HG02884 (cell line): Measurements from ENCODE around the gene BBLN.
"Not testable (repeated sequence)": the region's sequence is repeated elsewhere in the genome, so short reads cannot be mapped to it uniquely, and the experiment has no call there.

ENCODE experiments used
- ATAC-seq: cut with Tn5 transposase; IDR thresholded peaks from one replicate; pipeline ENCODE4 v1.9.1; 2021; ENCODE audit warnings: mild to moderate bottlenecking, moderate library complexity; ENCODE audit not compliant: unreplicated experiment

BBLN gene

DNA sequence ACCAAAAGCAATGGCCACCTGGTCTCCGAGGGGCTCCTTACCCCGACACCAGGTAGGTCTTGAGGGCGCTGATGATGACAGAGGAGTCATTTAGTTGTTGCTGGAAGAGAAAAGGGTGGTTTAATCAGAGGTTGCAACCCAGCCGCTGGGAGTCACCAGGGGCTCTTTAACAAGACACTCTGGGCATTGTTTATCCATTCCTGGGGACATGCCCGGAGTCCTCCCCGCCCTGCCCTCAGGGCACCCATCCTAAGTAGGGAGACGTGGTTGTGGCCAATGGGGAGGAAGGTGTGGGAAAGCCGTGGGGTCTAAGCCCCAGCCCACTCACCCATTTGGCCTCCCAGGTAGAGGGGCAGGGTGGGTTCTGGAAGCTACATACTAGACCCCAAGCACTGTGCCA, 35.6 kb upstream of the BBLN start:
- no peak for ATAC-seq

DNA sequence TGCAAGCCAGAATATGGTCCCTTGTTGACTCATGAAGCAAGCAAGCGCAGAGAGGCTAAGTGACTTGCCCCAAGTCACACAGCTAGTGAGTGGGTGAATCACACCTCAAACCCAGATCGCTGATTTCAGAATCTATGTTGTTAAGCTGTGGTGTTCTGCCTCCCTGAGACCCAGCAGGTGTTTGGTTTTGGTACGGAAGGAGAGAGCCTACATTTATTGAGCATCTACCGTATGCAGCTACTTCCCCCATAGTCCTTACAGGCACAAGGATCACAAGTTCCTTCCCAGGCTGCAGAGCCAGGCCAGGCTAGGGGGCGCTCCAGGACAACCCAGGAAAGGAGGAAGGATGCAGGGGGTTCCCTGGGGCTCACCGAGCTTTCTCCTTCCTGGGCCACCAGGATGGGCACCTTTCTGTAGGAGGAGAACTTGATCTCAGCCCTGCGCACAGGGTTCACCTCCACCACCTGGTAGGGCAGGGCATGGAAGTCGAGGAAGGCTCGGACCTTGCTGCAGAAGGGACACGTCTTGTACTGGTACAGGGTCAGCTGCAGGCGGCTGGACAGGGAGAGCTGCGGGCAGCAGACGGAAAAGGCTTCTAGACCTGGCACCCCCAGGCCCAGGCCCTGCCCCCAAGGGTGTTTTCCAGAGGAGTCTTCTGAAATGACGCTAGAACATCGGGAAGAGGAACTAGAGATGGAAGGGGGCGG, 35.0 kb upstream of the BBLN start:
- no peak for ATAC-seq

DNA sequence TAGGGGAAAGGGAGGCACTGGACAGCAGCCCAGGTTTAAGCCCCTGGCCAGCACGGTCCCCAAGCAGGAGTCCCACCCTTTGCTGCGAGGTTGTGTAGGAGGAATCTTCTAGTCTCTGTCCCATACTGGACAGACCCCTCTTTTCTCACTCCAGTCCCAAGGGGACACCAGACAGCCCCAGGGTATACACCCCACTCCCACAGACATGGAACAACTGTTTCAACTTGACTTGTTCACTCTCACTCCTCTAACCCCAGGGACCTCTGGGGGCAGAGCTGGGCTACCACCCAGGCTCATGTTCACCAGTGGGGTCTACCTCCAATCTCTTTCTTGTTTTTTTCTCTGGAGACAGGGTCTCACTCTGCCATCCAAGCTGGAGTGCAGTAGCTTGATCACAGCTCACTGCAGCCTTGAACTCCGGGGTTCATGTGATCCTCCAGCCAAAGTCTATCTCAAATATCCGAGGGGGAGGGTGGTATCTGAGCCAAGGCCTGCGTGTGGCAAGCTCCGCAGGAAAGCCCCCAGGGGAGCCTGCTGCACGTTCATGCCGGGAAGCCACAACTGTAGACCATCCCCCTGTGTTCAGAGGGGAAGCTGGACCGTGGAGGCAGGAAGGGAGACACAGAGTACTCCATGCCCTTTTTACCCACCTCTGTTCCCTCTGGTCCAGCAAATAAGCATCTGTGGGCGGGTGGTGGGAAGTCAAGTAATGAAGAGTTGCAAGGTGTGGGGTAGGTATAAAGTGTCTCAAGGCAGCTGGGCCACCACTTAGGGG, 34.3 kb upstream of the BBLN start:
- no peak for ATAC-seq

DNA sequence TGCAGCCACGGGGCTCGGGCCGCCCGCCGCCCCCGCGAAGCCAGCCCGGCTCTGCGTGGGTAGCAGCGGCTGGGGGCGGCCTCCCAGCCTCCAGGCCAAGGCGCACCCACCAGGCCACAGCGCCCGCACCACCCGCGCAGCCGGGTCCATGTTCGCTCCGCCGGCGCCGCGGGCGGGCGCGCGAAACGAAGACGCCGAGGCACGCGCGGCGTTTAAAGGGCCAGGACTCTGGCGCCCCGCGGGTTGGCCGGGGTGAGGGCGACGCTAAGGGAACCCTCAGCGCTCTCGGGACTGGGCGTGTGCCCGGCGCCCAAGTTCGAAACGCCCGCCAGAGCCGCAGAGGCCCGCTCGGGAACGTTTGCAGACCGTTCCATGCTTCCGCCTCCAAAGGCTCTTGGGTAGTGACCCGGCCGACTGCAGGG, 32.5 kb upstream of the BBLN start, which contains the start of gene PTGES2:
Gene PTGES2 (minus strand): TSS at position 162 of the 422 bp plus-strand sequence. CDS start 12 bp downstream, at position 150.
- ATAC-seq: peak; percentile 50

DNA sequence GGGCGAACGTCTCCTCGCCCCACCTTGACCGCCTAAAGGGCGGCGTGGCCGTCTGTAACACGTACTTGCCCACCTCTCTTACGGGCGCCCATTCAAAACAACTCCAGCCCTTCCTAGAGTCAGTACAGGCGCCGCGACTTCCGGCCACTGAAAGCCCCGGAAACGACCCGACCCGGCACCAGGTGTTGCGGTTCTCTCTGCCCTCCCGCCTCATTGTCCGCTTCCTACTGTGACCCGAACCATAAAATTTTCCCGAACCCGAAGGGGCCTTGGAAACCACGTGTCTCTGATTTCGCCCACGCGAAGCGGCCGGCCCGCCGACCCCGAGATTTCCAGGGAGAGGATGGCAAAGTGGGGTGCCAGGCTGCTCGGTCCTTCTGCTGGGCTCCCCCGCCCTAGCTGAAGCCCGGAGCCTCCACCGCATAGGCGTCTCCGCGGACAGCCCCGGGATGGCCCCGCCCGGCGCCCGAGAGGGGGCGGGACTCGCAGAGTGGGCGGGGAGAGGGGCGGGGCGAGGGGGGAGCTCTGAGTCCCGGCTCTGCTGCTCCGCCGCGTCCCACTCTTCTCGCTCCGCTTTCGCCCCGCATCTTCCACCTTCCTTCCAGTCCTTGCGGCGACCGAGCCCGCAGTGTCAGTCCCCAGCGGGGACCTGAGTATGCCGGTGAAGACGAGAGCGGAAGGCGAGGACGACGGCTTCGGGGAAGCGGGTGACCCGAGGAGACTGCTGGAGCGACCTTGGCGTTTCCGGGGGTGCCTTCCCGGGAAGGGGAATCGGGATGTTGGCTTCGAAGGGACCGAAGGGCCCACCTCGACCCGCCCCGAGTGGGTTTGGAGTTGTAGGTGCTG, 31.9 kb upstream of the BBLN start:
- ATAC-seq: peak; percentile 60

DNA sequence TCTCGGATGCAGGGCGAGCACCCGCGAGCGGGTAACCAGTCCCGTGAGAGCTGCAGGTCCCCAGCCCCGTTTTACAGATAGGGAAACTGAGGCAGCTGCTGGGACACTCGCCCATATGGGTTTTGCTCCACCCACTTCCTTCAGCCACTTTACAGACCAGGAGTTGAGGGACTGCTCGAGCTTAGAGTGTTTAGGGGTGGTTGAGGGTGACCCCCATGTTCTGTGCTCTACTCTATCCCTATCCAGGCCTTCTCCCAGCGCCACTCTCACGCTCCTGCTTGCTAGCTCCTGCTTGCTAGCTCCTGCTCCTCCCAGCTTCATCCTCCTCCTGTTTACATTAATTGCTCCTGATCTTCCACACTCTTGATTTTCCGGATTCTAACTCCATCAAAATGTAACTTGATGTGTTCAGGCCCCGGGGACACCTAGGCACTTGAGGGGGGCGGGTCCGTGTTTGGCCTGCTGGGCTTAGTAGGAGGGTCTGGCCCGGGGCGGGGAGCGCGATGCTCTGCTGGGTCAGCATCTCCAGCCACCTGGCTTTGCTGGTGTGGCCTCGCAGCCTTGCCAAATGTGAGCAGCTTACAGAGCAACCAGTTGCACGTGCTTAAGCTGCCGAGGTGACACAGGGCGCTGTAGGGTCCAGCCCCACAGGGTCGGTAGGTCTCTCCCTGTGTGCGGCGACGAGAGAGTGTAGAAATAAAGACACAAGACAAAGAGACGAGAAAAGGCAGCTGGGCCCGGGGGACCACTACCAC, 31.1 kb upstream of the BBLN start:
- no peak for ATAC-seq

DNA sequence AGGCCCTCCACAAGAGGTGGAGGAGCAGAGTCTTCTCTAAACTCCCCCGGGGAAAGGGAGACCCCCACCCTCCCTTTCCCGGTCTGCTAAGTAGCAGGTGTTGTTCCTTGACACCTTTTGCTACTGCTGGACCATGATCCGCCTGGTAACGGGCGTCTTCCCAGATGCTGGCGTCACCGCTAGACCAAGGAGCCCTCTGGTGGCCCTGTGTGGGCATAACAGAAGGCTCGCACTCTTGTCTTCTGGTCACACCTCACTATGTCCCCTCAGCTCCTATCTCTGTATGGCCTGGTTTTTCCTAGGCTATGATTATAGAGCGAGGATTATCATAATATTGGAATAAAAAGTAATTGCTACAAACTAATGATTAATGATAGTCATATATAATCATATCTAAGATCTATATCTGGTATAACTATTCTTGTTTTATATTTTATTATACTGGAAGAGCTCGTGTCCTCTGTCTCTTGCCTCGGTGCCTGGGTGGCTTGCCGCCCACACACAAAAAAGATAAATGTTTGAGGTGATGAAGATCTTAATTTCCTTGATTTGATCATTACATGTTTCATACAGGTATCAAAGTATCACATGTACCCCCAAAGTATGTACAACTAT, 30.0 kb upstream of the BBLN start:
- ATAC-seq: not testable (repeated sequence)

DNA sequence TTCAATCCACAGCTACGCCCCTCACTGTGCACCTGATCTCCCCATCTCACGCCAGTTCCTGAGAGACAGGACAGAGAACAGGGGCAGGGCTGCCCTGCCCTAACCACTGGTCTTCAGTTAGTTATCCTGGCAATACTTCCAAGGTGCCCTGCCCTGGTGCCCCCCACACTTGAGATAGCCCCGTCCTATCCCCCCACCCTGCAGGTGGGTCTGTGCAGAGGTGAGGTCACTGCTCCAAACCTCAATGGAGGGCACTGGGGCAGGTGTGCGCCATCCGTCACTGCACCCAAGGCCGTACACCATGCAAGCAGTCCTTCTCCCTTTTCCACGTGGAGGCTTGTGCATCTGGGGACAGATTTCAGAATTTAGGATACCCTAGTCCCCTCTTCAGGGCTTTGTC, 29.4 kb upstream of the BBLN start:
- not testable (repeated sequence) for ATAC-seq

DNA sequence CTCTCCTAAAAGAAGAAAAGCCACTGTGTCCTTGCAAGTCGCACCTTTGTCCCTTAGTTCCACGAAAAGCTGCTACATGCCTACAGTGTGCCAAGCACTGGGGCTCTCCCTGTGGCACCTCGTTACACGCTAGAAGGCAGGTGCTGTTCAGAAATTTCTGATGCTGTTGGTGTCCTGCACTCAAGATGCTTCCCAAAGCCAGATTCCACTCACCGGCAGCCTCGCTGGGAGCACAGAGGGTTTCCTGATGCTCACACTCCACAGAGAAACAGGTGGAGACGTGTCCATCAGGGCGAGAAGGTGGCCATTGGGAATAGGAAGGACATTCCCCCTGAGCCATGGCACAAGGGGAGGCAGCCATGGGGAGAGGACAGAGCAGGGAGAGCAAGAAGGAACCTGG, 28.7 kb upstream of the BBLN start:
- not testable (repeated sequence) for ATAC-seq

DNA sequence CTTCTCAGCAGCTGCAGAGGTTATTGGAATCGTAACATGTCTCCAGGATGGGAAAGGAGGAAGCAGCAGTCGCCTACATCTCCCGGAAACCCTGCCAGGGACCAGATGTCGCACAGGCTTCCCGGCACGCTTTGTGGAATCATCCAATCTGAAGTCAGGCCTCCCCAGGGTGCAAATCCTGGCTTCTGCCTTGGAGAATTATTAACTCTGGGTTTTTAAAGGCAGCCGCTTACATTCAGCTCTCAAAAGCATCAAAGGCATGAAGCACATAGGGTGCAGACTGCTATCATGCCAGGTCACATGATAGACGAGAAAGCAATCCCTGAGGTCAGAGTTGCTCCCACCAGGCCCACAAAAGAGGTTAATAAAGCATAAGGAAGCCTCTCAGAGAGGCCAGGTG, 27.9 kb upstream of the BBLN start:
- ATAC-seq: not testable (repeated sequence)

DNA sequence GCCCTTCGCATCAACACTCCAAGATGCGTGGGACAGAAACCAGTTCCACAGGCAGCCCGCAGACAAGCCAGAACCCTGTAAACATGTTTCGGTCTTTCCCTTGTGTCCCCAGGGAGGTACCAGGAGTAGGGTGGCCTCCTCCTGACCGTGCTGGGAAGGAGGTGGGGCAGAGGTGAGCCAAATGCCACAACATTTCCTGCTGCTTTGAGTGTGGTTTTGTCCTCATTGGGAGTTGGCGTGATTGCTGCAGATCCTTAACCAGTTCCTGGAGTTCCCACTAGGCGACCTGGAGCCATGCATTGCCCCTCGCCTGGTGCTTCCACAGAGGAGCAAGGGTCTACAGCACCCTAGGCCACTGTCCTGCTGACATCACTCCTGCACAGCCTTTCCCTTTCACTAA, 24.5 kb upstream of the BBLN start:
- not testable (repeated sequence) for ATAC-seq

DNA sequence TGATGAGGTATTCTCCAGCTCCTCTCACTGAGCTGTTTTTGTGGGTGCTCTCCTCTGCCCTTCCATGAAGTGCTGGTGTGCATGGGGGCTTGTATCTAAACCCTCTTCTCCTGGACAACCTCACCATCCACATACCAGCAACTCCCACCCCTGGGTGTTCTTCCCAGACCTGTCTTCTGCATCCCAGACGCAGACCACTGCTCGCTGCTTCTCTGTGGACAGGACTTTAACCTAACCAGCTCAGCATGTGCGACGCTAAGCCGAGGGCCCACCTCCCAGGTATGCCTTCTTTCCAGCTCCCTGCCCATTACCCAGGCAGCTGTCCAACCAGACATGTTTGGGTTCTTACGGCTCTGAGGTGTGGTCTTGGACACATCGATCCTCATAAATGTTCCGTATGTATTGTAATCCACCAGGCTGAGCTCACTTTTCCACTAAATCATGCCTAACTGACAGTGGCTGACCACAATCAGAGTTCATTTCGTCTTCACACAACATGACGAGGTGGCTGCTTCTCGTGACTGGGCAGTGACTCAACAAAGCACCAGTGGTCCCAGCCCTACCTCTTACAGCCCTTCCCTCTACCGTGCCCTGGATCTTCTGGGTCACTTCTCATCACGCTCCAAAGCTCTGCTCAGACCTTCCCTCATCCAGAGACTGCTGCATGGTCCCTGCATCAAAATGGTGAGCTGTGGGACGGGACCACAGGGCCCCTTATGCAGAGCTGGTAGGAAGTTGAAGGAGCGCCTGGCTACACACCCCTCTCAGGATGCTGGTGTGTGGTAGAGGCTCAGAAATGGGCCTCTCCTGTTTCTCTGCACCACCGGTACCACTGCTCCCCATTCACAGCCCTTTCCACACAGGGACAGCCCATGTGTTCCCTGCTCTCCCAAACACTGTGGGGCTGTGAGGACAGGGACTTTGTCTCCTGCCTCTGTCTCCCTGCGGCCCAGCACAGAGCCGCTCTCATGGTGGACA, 23.0 kb upstream of the BBLN start:
- ATAC-seq: no peak

DNA sequence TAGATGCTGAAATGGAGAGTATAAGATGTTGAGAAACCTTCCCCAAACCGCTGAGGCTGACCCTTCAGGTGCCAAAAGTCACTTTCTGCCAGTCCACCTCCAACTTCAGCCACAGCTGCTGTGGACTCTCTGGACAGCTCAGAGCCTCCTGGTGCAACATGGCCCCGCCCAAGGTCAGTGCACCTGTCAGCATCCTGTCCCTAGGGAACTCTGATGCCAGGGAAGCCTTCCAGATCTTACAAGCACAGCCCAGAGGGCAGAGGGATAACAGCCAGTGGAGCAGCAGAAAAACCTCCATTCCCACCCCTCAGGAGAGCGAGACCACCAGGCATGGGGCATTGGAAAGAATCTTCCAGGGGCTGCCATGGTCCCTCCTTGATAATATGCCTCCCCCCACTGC, 22.1 kb upstream of the BBLN start:
- no peak for ATAC-seq

DNA sequence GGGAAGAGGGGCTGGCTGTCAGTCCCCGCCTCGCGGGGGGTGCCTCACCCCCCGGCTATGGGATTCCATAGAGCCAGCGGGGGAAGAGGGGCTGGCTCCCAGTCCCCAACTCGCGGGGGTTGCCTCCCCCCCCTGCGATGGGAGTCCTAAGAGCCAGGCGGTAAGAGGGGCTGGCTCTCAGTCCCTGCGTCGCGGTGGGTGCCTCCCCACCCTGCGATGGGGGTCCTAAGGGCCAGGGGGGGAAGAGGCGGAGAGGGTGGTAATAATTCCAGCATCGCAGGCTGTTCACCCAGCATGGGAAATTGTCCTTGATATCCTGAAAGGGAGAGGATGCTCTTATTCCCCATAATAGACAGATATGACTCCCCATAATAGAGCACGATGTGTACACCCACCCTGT, 20.4 kb upstream of the BBLN start:
- ATAC-seq: no peak

DNA sequence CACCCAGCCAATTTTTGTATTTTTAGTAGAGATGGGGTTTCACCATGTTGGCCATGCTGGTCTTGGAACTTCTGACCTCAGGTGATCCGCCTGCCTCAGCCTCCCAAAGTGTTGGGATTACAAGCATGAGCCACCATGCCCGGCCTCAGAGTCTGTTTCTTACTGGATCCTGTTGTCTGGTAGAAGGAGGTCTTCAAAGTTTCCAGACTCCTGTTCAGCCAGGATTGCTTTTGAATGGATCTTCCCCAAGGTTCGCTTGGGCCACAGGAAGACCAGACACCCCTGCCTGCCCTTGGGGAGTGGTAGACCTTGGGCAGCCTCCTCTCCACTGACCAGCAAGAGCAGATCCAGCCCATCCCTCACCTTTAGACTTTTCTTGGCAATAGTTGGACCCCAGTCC, 18.5 kb upstream of the BBLN start:
- ATAC-seq: no peak

DNA sequence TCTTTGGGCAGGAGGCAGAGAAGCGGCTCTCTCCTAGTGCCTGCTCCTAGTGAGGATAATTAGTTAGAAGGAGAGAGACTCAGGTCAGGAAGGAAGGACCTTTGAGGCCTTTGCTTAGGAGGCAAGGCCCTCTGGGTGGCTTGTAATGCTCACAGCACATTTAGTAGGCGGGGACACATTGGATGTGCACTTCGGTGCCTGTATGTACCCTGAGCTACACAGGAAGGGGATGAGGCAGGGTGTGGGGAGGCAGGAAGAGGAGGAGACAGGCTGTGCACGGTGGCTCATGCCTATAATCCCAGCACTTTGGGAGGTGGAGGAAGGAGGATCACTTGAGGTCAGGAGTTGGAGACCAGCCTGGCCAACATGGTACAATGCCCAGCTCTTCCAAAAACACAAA, 18.0 kb upstream of the BBLN start:
- ATAC-seq: no peak

DNA sequence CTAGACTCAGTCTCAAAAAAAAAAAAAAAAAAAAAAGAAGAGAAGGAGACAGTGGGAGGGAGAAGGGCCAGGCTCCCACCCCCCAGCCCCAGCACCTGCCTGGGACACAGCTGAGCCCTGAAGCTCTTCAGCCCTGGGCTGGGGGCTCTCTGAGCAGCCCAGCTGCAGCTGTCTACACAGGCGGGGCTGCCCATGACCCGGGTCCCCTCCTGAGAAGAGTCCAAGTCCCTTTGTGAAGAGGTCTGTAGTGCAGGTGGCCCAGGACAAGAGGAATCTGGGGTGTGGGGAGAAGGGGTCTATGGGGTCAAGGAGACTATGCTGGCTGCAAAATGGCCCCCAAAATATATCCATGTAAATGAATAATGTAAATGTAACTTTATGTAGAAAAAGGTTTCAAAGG, 17.5 kb upstream of the BBLN start:
- no peak for ATAC-seq

DNA sequence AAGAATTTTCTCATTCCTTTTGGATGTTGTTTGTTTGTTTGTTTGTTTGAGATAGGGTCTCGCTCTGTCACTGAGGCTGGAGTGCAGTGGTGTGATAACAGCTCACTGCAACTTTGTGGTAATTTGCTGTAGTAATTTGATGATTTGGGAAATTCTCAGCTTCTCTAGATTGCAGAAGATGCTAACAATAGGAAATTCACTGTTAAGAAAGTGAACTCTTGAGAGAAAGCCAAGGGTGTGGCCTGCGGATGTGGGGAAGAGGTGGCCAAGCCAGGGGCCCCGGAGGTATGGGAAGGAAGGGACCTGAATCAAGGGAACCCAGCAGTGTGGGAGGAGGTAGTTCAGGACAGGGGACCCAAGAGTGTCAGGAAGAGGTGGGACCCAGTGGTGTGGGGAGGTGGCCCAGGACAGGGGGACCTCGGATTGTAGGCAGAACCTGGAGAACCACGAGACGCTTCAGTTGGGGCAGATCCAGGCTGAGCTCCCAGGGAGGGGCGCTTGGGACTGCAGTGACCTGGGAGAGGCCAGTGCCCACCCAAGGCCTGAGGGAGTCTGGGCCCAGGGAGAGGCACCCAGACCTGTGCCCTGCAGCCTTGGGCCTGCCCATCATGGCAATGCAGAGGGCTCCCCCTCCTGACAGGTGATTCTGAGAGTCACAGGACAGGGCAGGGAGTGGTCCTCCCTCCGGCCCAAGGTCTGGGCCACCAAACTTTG, 16.4 kb upstream of the BBLN start:
- ATAC-seq: no peak
